Hepatic stellate cell (primary cell): ENCODE data around the gene NHERF1.

Experiments
- DNase-seq: peaks from one replicate; pipeline ENCODE4 v3.0.0; 2011; ENCODE audit warnings: low spot score

NHERF1 gene

DNA sequence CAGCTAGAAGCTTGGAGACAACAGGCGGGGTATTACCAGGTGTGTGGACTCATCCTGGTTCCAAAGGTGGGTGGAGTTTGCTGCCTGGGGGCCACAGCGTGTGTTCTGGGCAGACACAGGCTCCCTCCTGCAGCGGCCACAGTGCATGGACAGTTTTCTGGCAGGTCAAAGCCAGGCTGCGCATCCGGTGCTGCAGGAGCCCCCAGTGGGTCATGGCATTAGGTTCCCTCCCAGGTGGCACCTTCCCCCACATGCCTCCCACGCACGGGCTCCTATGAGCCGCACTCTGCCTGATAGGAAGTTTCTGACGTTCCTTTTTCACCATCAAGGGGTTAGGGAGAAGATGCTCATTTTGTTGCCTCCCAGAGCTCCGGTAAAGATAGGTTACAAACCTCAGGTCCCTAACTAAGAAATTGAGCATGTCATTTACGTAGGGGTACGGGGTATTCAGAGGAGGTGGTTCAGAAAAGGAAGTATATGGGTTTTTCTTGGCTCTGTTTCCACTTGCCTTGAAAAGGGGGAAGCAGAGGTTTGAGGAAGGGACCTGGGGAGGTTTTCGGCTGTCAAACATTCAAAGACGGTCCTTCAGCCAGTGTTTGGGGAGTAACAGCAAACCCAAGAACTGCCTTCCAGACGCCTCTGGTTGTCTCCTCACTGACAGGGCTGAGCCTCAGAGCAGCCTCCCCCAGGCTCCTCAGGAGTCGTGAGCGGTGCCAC, 60.4 kb downstream of the NHERF1 start:
- no peak for DNase-seq

DNA sequence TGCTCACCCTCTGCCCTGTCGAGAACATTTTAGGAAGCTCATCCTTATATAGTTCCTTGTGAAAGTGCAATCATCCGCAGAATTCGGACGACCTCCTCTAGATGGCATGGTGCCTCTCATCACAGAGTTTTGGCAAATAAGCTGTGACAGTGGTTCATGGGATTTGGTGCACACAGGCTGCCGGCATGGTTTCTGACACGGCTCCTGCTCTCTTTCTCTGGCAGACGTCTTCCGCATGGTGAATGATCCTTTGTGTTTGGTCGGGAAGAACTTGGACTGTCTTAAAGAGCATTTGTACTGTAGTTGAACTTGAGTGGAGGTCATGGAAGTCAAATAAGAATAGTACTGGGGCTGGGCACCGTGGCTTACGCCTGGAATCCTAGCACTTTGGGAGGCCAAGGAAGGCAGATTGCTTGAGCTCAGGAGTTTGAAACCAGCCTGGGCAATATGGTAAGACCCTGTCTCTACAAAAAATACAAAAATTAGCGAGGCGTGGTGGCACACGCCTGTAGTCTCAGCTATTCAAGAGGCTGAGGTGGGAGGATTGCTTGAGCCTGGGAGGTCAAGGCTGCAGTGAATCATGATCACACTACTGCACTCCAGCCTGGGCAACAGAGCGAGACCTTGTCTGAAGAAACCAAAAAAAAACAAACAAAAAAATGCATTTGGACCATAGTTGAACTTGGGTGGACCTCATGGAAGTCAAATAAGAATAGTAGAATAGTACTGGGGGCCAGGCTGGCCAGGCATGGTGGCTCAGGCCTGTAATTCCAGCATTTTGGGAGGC, 62.5 kb downstream of the NHERF1 start:
- DNase-seq, result no peak

DNA sequence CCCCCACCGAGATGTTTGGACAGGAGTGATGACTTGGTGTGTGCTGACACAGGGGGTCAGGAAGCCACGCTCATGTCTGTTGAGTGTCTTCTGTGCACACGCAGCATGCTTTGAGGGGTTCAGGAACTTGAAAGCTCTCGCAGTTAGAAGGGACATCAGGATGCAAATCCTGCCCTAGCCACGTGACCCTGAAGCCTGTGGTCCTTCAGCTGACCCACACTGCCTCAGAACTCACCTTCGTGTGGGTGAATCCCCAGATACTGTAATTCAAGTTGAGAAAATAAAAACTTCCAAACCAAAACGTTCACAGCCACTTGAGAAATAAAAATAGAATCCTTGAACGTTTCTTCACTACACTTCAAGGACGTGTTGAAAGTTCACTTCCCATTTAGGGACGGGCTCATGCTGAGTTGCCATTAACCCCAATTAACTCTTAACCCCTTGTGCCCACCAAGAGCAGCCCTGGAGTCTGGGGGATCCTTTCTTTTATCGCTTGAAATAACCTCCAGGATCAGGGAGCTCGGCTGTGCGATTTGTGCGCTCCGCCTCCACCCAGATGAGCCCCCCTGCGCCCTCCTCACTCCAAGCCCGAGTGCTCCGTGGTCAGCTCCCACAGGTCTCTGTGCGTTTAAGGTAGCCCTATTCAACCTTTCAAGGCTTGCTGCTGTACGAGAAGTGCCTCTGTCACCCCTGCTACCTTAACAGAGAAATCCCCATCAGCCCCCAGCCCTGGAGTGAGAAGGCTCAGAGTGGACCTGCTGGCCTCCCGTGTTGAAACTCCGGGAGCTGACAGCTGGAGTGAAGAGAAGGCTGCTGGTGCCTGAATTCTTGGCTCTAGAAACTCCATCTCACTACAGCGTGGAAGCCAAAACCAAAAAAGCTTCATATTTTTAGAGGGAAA, 63.9 kb downstream of the NHERF1 start:
- no peak for DNase-seq

- DNase-seq, result no peak
These were observed 66.0 kb downstream of the NHERF1 start for GRCh38 chr17:74814453-74814852.

DNA sequence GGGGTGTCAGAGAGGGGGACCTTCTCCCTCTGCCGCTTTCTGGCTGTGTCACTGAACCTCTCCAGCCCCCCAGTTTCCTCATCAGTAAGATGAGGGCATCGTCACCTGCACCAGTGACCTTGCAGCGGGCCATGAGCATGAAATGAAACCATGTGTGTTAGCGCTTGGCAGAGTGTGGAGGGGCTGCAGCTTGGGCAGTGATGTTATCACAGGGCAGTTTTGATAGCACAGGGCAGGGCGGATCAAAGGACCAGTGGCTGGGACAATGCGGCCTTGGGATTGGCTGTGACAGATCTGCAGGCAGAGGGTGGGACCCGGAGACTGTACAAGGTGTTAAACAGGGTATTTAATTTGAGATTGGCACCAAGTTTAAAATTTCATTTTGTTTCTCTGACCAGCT, 66.6 kb downstream of the NHERF1 start:
- DNase-seq, result no peak

DNA sequence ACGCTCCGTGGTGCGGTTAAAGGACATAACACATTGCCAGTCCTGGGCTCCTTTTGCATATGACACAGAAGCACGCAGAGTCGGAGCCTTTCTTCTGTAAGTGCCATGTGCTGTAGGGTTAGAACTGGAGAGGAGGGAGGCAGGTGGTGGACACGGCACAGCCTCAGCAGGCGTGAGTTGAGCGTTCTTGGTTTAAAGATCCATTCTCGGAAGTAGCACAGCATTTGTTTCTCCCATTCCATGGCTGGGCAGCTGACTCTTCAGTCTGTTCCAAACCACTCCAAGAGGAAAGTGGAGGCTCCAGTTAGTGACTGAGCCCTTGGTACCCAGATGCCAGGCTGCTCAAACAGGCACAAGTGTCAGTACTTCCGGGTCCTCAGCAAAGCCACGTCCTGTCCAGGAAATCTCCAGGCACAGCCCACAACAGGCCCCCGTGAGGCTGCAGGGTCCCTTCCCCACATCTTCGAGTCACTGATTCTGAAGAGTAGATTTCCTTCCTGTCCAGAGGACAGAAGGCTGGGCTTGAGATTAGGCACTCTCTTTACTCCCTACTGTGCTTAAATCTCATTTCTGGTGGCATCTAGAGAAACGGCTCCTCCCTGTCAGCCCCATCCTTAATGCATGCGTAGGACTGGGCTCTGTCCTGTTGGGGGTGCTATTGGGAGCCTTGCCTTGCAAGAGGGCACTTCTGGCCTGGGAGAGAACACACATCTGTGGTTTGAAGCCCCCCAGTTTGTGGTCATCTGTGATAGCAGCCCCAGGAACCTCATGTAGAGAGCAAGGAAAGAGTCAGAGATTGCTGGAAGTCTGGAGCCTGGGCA, 67.3 kb downstream of the NHERF1 start:
- no peak for DNase-seq

GRCh38 chr17:74816905-74817620, 68.6 kb downstream of the NHERF1 start:
- DNase-seq, result no peak

DNA sequence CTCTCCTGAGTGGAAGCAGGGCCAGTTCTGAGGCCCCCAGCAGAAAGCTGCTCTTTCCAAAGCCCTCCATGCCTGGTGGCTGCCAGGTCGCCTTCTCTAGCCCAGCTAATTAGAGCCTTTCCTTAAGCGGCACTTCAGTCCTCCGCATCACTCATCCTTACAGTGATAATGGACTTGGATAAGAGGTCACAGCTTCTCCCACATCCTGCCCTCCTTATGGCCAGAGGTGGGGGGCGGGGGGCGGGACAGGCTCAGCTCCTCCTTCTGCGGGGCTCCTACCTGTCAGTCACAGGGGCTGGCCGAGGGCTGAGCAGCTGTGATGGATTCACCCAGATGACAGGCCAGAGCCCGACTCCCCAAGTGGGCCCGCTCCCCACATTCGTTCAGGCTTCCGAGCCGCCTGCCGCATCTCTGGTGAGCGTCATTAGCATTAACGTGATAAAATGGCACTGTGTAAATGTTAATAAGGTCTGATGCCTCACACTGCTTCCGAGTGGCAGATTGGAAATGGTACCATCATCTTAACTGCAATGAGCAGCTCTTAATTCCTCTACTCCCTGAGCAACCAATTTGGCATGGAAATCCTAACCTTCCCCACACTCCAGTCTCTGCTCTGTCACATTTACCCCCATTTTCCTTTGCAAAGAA, 70.0 kb downstream of the NHERF1 start:
- no peak for DNase-seq
